Adrenal gland (tissue), 12 donors: Measurements from ENCODE around the gene SLC25A15. TPM values are rescaled to one million over a fixed set of nuclear protein-coding genes. Genes with fewer than 3 reads are reported as not detected.

Source experiments
- DNase-seq, 7 donors: peaks; one replicate each; pipeline ENCODE4 v3.0.0-alpha.2; 2019 to 2020
- H3K27ac ChIP-seq, 5 donors: fragments of 200-600 bp; sonication (generic) in 4 of 5; 1 replicate in 3 of 5; 2 replicates in 2 of 5; pipeline versions ENCODE4 v1.5.1 to v1.8.0; 2016 to 2020; ENCODE audit warnings: mild to moderate bottlenecking in 1 of 5
- H3K27me3 ChIP-seq: fragments of 200-600 bp; 2 replicates; pipeline ENCODE4 v1.8.0; 2021
- H3K36me3 ChIP-seq, 2 donors: fragments of 200-600 bp; replicated peaks in 1 of 2; 1 replicate in 1 of 2; 2 replicates in 1 of 2; pipeline versions ENCODE4 v1.5.1 to v1.8.0; 2018 to 2022
- H3K4me1 ChIP-seq, 2 donors: fragments of 200-600 bp; replicated peaks in 1 of 2; 1 replicate in 1 of 2; 2 replicates in 1 of 2; pipeline versions ENCODE4 v1.5.1 to v1.8.0; 2018 to 2021
- H3K4me3 ChIP-seq, 4 donors: fragments of 200-600 bp; sonication (generic) in 3 of 4; one replicate each; pipeline ENCODE4 v1.5.1; 2016 to 2018
- H3K9me3 ChIP-seq, 3 donors: fragments of 200-600 bp; sonication (generic) in 1 of 3; replicated peaks in 1 of 3; 1 replicate in 2 of 3; 2 replicates in 1 of 3; pipeline versions ENCODE4 v1.5.1 to v1.8.0; 2016 to 2021
- POLR2A ChIP-seq, 2 donors: fragments of 450-650 bp; IDR thresholded peaks; one replicate each; pipeline ENCODE4 v1.6.1; 2017; ENCODE audit warnings: antibody characterized with exemption in 2 of 2, mild to moderate bottlenecking in 2 of 2, moderate library complexity in 1 of 2
- WGBS, 4 donors: extraction: QIAGEN DNeasy Blood & Tissue Kit in 2 of 4; methylation state at CpG; one replicate each; pipeline versions ENCODE4 v1.1.5 to v1.1.7; 2013 to 2017; 5-methylcytosine and 5-hydroxymethylcytosine counted together
- intact Hi-C, 2 donors: fragments of 100-400 bp; cut with DNase I; formaldehyde crosslinking; loops; one replicate each; pipeline versions ENCODE4 v1.14.1 to v1.15.0; 2022 to 2023
- polyA plus RNA-seq, 3 donors: library from polyadenylated mRNA; stranded (reverse); fragments of 200-250 nt in 2 of 3; fragments of 350-450 nt in 1 of 3; fragmentation: Illumina TruSeq in 1 of 3; extraction: RNeasy Lipid Tissue Mini Kit (QIAGEN cat#74804) in 1 of 3; gene quantifications; one replicate each; pipeline ENCODE4 v1.2.3, GENCODE V29; 2013 to 2014
- total RNA-seq, 9 donors: library from RNA; depleted of rRNA in 4 of 9; stranded (reverse); fragments of >200 nt in 4 of 9; fragments of 120-200 nt in 1 of 9; fragmentation: NEBNext Ultra II Directional in 1 of 9; extraction: Animal tissue kit (Norgen Biotek cat#: 25700) in 1 of 9; gene quantifications; one replicate each; pipeline versions ENCODE4 v1.1.0 to v1.2.4, GENCODE V29; 2013 to 2023
- TF ChIP-seq, protein P1 (sequence below), 6 experiments: fragments of 450-650 bp in 4 of 6; fragments of 200-600 bp in 2 of 6; sonication (generic) in 1 of 6; IDR thresholded peaks; 1 replicate in 5 of 6; 2 replicates in 1 of 6; pipeline versions ENCODE4 v1.5.1 to v1.8.0; 2016 to 2021; ENCODE audit warnings: antibody characterized with exemption in 6 of 6, mild to moderate bottlenecking in 2 of 6, moderate library complexity in 1 of 6
- donor health status: healthy with polysubstance abuse.
- donor health status: Bipolar disorder and iron deficiency.
- donor health status: DM: yes; HTN: yes; CAD: no.
- donor health status: DM: no; HTN: no; CAD: no.
- donor health status: DM: no; HTN: no; CAD: no.
- donor health status: DM: yes; HTN: yes; CAD: no.

The SLC25A15 gene
- total and polyA plus RNA-seq, 12 donors = 0.32 to 27.9 (median 4.0) TPM

DNA sequence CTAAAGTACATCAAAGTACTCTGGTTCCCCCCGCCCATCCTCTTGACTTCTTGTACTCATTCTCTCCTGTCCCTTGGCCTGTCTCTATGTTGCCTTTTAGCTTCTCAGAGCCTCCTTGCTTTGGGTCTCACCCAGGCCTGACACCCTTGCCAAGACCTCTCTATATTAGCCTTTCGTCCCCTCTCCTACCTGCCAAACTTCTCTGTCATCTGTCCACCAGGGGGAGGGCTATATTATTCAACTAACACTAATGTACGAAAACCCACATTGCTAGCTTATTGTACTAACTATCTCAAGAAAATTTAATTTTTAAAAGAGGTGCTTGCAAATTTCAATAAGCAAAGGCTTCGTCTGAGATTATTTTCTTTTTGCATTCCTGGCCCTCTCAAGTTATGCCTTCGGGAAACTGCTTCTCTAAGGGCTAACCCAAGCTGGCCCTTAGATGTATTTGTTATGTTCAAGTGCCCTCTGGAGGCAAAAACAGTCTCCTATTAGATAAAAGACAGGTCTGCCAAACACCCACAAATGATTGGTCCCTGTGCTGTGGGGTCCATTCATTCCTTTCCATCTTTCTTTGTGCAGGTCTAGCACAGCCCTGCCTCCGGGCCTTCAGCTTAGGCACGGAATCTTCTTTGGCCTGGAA is 12.1 kb upstream of the SLC25A15 start:
- intact Hi-C loops = loop anchor here in 1 of 2 donors (10.0 kb wide), 1 partner anchor 1092 kb away; no protein-coding TSS in a partner anchor
- Histone ChIP-seq H3K9me3 (no peaks in the 10 kb centered on the region), H3K27me3 (no peaks in the 10 kb centered on the region), H3K4me1 (peaks cover 5 to 12% of the 10 kb centered on the region in 2 donors), H3K27ac (peak overlapping the region in 1 of 5 donors; percentile 7), H3K36me3 (no peaks in the 10 kb centered on the region), H3K4me3 (peak overlapping the region in 2 of 4 donors; percentile 9 to 31)
- TF ChIP-seq, protein P1, sequence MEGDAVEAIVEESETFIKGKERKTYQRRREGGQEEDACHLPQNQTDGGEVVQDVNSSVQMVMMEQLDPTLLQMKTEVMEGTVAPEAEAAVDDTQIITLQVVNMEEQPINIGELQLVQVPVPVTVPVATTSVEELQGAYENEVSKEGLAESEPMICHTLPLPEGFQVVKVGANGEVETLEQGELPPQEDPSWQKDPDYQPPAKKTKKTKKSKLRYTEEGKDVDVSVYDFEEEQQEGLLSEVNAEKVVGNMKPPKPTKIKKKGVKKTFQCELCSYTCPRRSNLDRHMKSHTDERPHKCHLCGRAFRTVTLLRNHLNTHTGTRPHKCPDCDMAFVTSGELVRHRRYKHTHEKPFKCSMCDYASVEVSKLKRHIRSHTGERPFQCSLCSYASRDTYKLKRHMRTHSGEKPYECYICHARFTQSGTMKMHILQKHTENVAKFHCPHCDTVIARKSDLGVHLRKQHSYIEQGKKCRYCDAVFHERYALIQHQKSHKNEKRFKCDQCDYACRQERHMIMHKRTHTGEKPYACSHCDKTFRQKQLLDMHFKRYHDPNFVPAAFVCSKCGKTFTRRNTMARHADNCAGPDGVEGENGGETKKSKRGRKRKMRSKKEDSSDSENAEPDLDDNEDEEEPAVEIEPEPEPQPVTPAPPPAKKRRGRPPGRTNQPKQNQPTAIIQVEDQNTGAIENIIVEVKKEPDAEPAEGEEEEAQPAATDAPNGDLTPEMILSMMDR (IDR thresholded peaks at IDR 0.05) = peak; percentile 48 to 76 (median 62)
- TF ChIP-seq POLR2A (IDR thresholded peaks at IDR 0.05) = no peak
- peak in 5 of 7 donors; percentile 27 to 46 (median 29) for DNase-seq
- 13 to 18% (median 16%) methylated on average over 7 of the region's 7 CpGs for WGBS, 4 donors

DNA sequence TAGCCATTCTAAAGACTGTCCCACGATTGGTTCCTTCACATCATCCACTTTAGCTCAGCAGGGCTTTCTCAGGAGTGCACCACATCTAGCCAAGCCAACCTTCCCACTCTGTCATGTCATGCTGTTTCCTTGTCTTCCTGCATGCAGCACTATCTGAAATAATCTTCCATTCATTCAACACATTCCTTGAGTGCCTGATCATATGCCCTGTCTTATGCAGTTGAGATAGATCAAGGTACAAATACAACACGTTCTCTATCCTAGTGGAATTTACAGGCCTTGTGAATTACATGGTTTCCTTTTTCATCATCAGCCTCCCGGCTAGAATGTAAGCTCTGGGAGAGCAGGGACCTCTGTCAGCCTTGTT is 11.6 kb upstream of the SLC25A15 start:
- WGBS, 4 donors = 39 to 63% (median 51%) methylated on average over 3 of the region's 3 CpGs
- no peaks in the 10 kb centered on the region for H3K9me3 ChIP-seq
- intact Hi-C loops = loop anchor here in 1 of 2 donors (10.0 kb wide), 1 partner anchor 1093 kb away; no protein-coding TSS in a partner anchor

DNA sequence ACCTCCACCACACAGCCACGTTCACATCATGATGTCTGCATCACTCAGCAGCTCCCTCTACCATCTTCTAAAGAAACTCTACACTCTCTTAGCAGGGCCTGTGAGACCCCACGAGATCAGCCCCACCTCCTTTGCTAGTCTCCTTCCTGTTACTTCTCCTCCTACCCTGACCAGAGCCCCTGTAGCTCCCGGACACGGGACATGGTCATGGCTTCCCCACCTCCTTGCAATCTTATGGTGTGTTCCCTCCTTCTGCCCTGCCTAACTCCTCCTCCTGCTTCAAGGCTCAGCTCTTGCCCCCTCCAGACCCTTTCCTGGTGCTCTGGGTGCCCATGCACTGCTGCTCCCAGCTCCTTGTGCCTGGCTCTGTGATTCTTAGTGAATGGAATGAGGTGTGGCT is 10.4 kb upstream of the SLC25A15 start:
- Histone ChIP-seq H3K9me3 (no peaks in the 10 kb centered on the region), H3K27me3 (no peaks in the 10 kb centered on the region), H3K27ac (no peak overlapping the region), H3K4me1 (peaks cover 5 to 12% of the 10 kb centered on the region in 2 donors), H3K4me3 (no peak overlapping the region), H3K36me3 (no peaks in the 10 kb centered on the region)
- intact Hi-C loops = loop anchor here in 1 of 2 donors (10.0 kb wide), 1 partner anchor 1094 kb away; no protein-coding TSS in a partner anchor
- TF ChIP-seq, protein P1 (IDR thresholded peaks at IDR 0.05) = no peak
- TF ChIP-seq POLR2A (IDR thresholded peaks at IDR 0.05) = no peak
- no peak for DNase-seq
- WGBS, 4 donors = 38 to 48% (median 40%) methylated on average over 4 of the region's 4 CpGs

More for the DNA sequence above, 11.6 kb upstream of the SLC25A15 start:
- H3K27me3 ChIP-seq = no peaks in the 10 kb centered on the region
- TF ChIP-seq, protein P1 (IDR thresholded peaks at IDR 0.05) = no peak
- no peak for TF ChIP-seq POLR2A (IDR thresholded peaks at IDR 0.05)
- no peak for DNase-seq
- H3K27ac ChIP-seq = no peak overlapping the region
- no peaks in the 10 kb centered on the region for H3K36me3 ChIP-seq
- peaks cover 5 to 12% of the 10 kb centered on the region in 2 donors for H3K4me1 ChIP-seq
- no peak overlapping the region for H3K4me3 ChIP-seq

DNA sequence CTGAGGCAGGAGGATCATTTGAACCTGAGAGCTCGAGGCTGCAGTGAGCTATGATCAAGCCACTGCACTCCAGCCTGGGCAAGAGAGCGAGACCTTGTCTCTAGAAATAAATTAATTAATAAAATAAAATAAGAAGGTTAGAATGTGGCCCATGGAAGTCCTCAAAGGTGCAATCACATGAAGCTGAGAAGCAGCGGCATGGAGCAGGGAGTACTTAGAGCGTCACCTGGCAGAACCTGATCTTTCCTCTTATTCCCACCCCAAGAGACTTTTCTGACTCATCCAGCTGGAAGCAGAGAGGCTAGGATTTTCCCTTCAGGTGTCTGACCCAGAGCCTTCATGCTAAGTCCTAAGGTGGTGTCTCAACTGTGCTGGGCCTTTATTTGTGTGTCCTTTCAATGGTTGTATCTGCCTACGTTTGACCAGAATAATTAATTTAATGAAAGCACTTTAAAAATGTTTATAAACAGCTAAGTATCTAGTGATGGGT is 9.6 kb upstream of the SLC25A15 start:
- no peak overlapping the region for H3K4me3 ChIP-seq
- no peak for DNase-seq
- intact Hi-C loops = loop anchor here in 1 of 2 donors (10.0 kb wide), 1 partner anchor 1095 kb away; no protein-coding TSS in a partner anchor
- no peak overlapping the region for H3K27ac ChIP-seq
- no peaks in the 10 kb centered on the region for H3K27me3 ChIP-seq
- 87 to 95% (median 92%) methylated on average over 5 of the region's 5 CpGs for WGBS, 4 donors
- no peak for TF ChIP-seq POLR2A (IDR thresholded peaks at IDR 0.05)
- H3K36me3 ChIP-seq = no peaks in the 10 kb centered on the region
- H3K9me3 ChIP-seq = no peaks in the 10 kb centered on the region
- H3K4me1 ChIP-seq = peaks cover 5 to 12% of the 10 kb centered on the region in 2 donors
